NCI-H524 treated with DMSO at 0.1 percent for 48 hours (cell line): ENCODE data around the gene LY86.
"Not testable (repeated sequence)": the region's sequence is repeated elsewhere in the genome, so short reads cannot be mapped to it uniquely, and the experiment has no call there.

ENCODE experiments used
- DNase-seq: peaks from one replicate; lab custom pipeline; 2025; lab: John Stamatoyannopoulos, UW

The LY86 gene

DNA sequence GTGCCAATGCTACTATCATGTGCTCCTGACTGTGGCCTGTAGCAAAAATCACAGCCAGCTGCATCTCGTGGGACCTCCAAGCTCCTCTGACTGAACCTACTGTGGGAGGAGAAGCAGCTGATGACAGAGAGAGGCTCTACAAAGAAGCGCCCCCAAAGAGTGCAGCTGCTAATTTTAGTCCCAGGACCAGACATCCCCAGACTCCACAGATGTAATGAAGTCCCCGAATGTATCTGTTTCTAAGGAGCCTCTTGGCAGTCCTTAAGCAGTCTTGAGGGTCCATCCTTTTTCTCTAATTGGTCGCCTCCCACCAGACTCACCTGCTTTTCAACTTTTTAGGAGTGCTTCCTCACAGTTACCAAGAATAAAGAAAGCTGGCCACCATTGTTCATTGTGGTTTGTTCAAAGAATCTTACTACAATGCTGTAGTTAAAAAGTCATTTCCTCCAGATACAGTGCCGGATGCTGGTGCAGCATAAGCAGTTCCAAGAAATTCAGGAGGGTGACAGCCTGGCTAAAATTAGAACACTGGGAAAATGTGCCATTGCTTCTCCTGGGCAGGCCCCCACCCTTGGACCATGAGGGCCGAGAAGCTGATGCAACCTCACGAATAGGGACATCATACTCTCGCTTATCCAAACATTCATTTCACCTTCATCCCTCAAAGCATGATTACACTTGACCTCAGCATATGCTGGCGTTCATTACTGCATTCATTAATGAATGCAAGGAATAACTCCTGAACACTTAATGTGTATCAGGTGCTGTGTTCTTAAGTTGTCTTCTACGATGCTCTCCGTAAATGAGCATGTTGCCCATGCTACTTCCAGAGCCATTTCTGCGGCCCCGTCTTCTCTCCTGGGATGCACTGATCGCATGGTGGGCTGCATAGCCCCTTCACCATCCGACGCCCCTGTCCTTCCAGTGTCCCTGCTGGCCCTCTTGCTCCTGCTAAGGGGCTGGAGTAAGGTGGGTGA is 66.4 kb downstream of the LY86 start:
- DNase-seq = no peak

DNA sequence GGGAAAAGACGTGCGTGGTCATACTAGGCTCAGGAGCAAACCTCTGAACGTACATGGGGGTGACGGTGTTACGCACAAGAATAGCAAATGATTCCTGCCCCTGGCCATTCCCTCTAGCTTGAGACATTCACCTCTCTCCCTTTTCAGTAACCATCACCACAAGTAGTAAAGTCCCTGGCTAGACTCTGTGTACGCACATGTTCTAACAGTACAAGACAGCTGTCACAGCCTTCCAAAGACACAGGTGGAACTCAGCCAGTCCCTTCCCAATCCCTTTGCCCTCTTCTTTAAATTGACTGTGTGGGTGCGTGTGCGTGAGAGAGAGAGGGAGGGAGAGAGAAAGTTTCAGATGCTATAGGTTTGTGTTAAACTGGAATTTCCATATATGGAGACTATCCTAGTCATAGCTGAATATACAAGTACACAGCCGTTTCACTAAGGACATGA is 67.3 kb downstream of the LY86 start:
- no peak for DNase-seq

DNA sequence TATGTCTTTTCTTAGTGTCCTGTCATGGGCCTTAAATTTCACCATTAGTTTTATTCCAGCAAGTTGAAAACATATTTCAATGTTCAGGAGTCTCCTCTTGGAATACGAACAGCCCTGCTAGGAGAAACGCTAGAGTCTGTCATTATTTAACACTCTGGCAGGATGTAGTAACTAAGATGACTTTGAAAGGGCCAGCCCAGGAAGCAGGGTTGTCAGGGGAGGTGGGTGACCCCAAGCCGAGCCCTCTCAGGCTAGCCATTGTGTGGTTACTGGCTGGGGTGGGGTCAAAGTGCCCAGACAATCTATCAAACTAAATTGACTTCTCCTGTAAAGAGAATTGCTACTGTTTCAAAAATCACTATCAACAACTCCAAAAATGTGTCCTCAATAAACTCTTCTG is 67.8 kb downstream of the LY86 start:
- DNase-seq = no peak

DNA sequence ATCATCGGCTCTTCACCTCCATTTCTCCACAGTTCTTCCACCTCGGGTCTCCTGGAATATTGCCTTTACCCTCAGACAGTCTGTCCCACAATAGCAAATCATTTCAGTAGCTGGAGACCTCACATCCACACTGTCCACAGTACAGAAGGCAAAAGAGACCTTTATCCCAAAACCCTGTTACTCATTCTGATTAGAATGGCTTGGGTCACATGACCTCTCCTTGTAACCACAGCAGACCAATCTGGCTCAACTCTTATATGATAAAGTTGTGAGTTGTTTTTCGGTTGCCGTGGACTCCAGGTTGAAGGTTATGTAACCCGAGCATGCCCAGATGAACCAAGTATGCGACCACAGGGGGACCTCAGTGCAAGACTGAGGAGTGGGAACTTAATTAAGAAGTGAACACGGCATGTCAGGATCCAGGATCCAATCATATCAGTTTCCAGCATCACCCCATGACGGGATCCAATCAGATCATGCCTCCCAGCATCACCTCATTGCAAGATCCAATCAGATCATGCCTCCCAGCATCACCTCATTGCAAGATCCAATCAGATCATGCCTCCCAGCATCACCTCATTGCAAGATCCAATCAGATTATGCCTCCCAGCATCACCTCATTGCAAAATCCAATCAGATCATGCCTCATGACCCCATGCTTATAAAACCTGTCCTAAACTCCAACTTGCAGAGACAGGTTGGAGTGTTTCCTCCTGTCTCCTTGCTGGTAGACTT is 68.7 kb downstream of the LY86 start:
- DNase-seq = no peak

DNA sequence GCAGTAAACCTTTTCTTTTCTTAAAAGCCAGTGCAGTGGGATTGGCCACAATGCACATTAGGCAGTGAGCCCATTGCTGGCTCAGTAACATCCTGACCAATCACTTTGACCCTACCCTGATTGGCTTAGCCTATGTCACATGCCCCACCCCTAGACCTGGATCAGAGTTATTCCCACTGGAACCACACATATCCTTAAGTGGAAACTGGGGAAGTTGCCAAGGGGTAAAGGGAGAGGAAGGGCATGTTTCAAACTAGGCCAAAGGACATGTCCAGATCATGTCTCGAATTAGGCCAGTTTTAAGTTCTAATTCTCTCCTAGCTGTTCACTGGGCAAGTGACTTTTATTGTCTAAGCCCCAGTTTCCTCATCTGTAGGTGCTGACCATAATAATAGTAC is 69.3 kb downstream of the LY86 start:
- no peak for DNase-seq

DNA sequence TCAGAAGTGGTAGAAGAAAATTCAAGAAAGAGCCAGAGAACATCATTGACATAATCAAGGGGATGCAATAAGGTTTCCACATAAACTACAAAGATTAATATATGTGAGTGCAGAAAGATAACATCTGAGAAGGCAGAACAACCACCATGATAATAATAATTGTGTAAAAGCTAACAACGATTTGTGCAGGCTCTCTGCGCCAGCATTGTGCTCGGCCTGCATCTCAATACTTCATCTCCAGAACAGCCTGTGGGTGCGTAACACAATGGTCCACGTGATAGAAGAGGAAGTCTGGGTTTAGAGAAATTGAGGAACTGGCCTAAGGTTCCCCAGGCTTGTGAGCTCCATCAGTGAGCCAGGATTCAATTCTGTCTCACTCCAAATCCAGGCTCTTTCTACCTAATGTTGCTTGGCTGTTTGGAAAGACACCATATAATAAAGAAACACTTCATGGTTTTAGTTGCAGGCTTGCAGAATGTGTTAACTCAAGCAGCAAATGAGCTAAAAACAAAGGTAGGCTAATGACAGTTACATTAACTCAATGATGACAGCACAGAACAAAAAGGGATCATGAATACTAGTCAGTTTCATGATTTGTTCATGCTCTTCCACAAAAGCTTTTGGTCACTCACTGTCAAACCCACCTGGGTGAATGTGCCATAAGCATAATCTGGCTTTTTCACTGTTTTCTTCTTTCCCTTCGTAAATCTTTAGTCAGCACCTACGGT is 71.2 kb downstream of the LY86 start:
- DNase-seq = no peak

DNA sequence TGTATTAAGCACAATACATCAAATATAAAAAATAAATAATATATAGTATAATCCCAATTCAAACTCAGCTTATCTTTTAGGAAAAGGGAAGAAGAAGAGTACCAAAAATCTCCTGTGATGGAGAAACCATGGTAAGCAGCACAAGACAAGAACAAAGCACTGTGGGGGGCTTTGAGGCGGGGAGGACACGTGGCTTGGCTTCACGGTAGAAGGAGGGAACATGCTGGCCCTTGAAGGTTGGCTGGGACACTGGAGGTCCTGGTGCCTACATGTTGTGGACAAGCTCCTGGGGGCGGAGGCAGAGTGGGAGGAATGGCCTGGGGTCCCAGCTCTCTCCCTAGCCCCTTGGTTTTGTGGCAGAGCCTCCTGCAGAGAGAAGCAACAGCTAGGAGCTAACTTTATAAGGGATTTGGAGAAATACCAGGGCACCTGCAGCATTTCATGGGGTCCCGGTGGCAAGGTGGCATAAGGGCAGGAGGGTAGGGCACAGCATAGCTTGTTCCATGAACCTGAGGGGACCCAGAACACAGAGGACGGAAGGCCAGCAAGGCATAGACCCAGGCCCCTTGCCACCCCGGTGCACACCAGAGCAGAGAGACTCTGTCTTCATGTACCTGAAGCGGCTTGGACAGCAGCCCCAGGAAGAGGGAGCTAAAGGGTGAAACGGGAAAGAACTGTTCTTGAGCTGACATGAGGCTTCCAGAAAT is 72.0 kb downstream of the LY86 start:
- DNase-seq = no peak

DNA sequence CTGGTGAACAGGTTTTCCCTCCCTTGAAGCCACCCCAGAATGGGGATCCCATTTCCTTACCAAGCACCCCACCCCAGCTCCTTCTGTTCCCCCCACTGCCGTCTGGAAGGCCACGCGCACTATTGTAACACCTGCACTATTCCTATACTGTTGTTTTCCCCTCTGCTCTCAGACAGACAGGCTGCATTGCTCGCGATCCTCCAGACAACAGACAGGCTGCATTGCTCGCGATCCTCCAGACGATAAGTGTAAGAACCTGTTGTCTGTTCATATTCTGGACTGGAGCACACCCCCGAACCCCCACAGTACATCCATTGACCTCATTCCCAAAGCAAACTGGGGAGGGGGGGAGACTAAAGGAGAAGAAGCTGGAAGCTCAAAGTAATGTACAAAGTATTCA is 72.7 kb downstream of the LY86 start:
- DNase-seq = no peak

DNA sequence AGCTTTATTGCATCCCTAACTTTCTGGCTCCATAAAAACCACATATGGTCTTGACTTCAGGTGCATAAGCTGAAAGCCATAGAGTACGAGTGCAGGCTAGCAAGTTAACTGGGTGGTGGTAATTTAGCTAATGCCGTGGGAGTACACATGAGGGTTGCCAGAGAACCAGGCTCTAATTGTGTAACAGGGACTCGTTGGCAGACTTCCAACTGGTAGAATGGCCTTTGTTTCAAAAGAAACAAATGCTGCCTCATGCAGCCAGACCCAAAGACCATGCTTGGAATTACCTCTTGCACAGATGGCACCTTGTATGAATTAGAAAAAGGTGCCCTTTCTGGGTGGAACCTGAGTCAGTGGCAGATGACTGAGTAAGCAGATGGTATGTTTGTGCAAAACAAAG is 73.2 kb downstream of the LY86 start:
- peak; percentile 93 for DNase-seq

DNA sequence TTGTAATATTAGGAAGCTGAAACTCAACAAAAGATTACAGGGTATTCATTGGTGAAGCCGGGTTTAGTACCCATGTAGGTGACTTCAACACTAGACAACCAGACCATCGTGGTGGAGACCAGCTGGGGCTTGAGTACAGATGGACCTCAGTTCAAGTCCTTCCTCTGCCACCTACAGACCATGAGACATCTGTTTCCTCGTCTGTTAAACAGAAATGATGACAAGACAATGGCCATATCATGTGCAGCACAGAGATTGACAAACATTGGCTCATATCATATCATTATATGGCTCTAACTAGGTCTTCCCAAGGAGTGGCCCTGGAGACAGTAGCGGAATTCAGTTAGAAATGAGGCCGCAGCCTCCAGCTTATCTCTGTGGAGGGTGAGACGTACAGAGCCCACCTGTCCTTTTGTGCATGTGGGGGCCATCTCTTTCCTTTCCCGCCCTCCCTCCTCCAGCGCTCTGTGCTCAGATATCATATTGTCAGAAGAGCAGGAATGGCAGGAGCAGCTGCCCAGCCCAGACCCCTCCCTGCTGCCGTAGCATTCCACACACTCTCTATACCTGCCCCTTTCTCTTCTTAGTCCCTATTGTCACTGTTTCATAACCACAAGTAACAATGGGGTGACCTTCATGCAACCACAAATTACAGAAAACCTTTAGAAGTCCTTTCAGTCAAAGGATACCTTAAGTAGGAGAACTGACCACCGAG is 75.1 kb downstream of the LY86 start:
- DNase-seq = no peak

DNA sequence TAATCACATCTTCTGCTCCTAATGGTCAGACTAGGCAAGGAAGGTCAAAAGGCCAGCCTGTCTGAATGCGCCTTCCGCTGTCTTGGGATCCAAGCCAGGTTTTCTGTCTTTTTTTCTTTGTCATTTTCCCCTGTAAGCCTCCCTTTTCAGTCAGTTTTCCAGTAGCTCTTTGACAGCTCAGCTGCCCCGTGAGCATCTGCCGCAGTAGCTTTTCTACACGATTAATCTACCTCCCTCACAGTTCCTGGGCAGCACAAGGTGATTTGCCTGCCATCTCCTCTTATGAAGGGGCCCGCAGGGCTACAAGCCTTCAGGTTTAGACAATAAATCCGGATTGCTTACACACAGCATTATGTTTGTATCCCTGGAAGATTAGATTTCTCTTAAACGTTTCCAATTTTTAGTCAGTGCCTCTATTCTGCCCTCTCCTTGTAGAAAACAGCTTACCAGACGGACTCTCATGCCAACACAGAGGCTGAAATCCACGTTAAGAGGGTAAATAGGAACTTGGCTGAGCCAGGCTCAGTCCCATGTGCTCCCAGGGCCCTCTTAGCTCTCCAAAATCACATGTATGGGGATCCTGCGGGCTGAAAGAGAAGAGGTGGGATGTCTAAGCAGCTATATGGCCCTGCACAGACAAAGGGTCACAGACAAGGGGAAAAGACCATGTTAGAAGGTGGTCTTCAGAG is 77.2 kb downstream of the LY86 start:
- peak; percentile 69 for DNase-seq

DNA sequence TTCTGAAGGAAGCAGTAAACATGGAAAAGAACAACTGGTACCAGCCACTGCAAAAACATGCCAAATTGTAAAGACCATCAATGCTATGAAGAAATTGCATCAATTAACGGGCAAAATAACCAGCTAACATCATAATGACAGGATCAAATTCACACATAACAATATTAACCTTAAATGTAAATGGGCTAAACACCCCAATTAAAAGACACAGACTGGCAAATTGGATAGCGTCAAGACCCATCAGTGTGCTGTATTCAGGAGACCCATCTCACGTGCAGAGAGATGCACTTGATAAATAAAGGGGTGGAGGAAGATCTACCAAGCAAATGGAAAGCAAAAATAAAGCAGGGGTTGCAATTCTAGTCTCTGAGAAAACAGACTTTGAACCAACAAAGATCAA is 81.6 kb downstream of the LY86 start:
- not testable (repeated sequence) for DNase-seq

DNA sequence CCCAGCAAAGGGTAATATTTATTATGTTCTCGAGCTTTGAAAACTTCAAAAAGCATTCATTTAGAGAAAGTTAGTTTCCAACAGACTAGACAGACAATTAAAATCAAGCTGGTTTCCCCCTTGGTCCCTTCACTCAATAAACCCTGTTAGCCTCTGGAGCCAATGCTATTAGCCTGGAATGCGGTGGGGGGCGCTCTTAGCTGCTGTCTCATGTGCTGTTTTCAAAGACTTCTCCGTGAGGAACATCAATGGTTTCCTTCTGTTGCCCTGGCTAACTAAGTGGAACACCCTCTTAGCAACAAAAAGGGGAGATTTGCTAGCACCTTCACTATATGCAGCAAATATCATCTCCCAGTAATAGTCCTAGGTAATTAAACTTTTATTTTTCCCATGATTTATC is 86.4 kb downstream of the LY86 start:
- no peak for DNase-seq

DNA sequence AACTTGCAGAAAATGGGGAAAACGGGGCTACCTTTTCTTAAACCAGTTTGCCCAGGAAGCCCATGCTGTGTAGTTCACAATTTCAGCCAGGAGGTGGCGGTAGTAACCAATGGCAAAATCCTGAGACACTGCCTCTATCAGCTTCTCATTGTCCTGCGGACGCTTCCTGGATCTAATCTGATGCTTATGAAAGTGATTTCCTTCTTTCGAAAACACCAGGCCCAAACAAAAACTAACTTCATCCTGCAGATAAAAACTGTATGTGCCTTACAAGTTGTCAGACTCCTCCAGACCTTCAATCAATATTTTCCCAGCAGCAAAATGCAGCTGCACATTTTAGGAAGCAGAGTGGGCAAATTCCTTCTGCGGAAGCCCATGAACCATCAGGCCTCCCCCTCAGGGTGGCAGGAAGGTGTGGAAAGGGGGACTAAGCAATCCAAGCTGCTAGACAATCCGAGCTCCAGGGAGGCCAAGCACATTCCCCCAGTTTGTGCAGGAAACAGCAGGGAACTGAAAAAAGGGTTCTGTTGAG is 88.5 kb downstream of the LY86 start:
- DNase-seq = no peak

DNA sequence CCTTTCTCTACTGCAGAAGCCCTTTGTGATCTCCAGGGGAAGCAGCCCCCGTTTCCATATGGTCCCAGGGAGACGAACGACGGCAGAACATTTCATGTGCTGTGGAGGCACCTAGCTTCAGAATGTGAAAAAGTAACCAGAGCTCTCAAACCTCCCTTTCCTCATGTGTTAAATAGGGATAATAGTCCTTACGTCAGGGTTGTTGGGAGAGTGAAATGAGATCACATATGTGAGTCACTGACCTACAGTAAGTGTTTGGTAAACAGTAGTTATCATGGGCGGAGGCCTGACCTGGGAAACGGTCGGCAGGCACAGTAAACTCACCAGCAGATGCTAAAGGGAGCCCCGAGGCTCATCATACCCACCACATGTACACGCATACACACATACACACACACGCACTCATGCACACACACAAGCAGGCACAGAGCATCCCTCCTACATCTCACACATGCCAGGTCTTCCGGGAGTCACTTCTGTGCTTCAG is 89.7 kb downstream of the LY86 start:
- no peak for DNase-seq

DNA sequence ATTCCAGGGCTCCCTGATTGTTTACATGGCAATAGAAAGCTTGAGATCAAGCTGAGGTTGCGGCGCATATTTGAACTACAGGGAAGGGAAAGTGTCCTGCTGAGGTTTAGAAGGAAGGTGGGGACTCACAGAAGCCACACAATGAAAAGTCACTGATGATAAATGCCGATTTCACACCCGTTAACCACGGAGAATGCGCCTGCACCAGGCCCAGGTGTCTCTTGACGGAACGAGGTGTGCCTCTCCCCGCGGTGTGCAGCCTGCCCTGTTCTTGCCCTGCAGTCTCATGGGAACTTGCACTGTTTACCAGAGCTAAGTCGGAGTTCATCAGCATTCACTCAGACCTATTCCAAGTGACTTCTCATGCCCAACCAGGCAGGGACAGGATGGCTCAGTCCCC is 90.3 kb downstream of the LY86 start:
- no peak for DNase-seq

DNA sequence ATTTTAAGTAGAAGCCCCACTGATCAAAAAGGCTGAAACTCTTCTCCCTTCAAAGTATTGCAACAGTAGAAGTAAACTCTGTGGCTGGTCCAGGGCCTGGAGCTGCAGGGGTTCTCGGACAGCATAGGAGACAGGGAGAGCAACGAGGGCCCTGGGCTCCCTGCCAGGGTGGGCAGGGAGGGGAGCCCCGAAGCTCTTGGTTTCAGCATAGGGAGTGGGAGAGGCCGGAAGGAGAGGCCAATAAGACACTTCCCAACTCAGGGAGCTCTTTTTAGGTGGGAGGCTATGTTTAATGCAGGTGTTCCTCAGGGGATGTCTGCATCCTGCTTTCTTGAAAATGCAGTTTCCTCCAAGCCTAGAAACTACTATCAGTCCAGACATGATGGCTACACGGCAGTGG is 91.1 kb downstream of the LY86 start:
- no peak for DNase-seq

DNA sequence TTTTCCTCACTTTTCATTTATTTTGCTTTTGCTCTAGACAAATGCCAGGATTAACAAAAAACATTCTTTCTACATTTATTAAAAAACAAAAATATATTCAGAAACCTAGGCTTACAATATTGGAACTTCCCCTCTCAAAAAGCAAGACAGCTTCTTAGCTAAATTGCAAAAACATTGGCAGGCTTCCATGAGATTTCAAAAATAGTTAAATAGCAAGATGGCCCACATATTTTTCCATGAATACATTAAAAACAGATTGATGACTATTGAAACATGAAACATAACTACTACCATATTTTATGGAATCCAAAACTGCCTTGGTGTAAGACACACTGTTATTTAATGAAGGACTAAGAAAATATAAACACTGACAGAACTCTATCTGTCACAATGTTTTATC is 92.0 kb downstream of the LY86 start:
- DNase-seq = no peak

DNA sequence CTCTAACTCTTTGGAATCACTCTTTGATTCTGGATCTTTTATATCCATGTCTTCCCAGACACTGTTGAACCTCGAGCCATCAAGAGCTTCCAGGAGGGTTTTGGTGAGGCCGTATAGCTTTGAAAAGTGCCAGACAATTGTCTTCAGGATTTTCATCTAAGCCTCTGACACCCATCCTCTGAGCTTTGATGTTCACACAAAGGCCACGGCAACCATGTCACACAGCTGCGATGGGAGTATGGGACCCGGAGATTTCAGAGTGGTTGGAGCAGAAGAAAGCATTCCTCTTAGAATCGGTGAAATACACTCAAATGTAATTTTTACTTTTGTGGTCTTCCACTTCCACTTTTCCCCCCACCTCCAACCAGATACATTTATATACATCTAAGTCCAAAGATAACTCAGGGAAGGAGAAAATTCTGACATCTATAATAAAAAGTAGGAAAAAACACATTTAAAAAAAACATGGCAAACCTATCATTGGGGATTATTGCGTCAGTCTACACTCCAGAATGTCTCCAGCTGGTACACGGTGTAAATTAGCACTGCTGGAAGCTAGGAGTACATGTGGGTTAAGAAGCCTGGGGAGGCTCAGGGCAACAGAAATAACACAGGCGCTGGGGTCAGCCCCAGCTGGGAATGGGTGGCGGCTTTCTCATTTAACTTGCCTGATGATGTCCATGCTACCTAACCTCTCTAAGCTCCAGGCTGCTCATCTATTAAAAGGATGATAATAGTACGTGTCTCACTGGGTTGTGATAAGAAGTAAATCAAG is 92.7 kb downstream of the LY86 start:
- no peak for DNase-seq
